ENCODE results near the gene AP2M1. TPM values are rescaled to one million over a fixed set of nuclear protein-coding genes. Genes with fewer than 3 reads are reported as not detected.

The AP2M1 gene
- total and polyA plus RNA-seq, 11 donors: 225 to 431 (median 337) TPM

GRCh38 chr3:184193991-184194539, 19.4 kb downstream of the AP2M1 start:
- no peaks in the 10 kb centered on the region for H3K9me3 ChIP-seq
- TF ChIP-seq CTCF (IDR thresholded peaks at IDR 0.05): no peak
- TF ChIP-seq POLR2A (IDR thresholded peaks at IDR 0.05): no peak
- H3K4me1 ChIP-seq: no peaks in the 10 kb centered on the region
- WGBS, 4 donors: 72 to 87% (median 84%) methylated on average over 7 to 9 of the region's 9 CpGs
- DNase-seq (no peak), ATAC-seq (no peak)
- no peak overlapping the region for H3K4me3 ChIP-seq
- intact Hi-C loops (cut with DNase I): loop anchor here in 1 of 10 donors (10.0 kb wide), 1 partner anchor 51 kb away; the partner anchor contains the start of genes ALG3 and EEF1AKMT4
- H3K27me3 ChIP-seq: no peaks in the 10 kb centered on the region
- H3K36me3 ChIP-seq: peaks cover 9 to 77% (median 67%) of the 10 kb centered on the region in 9 donors
- no peak overlapping the region for H3K27ac ChIP-seq

- no peaks in the 10 kb centered on the region for H3K27me3 ChIP-seq
- TF ChIP-seq CTCF (IDR thresholded peaks at IDR 0.05) (no peak), POLR2A (IDR thresholded peaks at IDR 0.05) (no peak)
- ATAC-seq (no peak), DNase-seq (no peak)
- no peaks in the 10 kb centered on the region for H3K4me1 ChIP-seq
- no peaks in the 10 kb centered on the region for H3K9me3 ChIP-seq
- 88 to 93% (median 91%) methylated on average over 6 of the region's 6 CpGs for WGBS, 4 donors
- intact Hi-C loops (cut with DNase I): loop anchor here in 1 of 10 donors (10.0 kb wide), 1 partner anchor 48 kb away; the partner anchor contains the start of genes ALG3 and EEF1AKMT4
- no peak overlapping the region for H3K4me3 ChIP-seq
- no peak overlapping the region for H3K27ac ChIP-seq
- H3K36me3 ChIP-seq: peaks cover 7 to 52% (median 43%) of the 10 kb centered on the region in 9 donors
Observed at GRCh38 chr3:184196536-184196935, 21.9 kb downstream of the AP2M1 start.

GRCh38 chr3:184198509-184198908, 23.9 kb downstream of the AP2M1 start:
- DNase-seq (no peak), ATAC-seq (no peak)
- WGBS, 4 donors: 78 to 97% (median 82%) methylated on average over 4 to 9 of the region's 9 CpGs
- Histone ChIP-seq H3K9me3 (no peaks in the 10 kb centered on the region), H3K4me1 (no peaks in the 10 kb centered on the region), H3K27me3 (no peaks in the 10 kb centered on the region), H3K27ac (no peak overlapping the region), H3K4me3 (no peak overlapping the region), H3K36me3 (peaks cover 0 to 33% (median 24%) of the 10 kb centered on the region in 9 donors)
- TF ChIP-seq CTCF (IDR thresholded peaks at IDR 0.05): no peak
- no peak for TF ChIP-seq POLR2A (IDR thresholded peaks at IDR 0.05)
- intact Hi-C loops (cut with DNase I): loop anchor here in 1 of 10 donors (10.0 kb wide), 1 partner anchor 46 kb away; the partner anchor contains the start of genes ALG3 and EEF1AKMT4

- intact Hi-C loops (cut with DNase I): no loop called here
- no peaks in the 10 kb centered on the region for H3K9me3 ChIP-seq
- no peaks in the 10 kb centered on the region for H3K27me3 ChIP-seq
- H3K27ac ChIP-seq: no peak overlapping the region
- peaks cover 0 to 10% (median under 1%) of the 10 kb centered on the region in 9 donors for H3K36me3 ChIP-seq
- DNase-seq (no peak), ATAC-seq (no peak)
- TF ChIP-seq CTCF (IDR thresholded peaks at IDR 0.05): no peak
- no peak for TF ChIP-seq POLR2A (IDR thresholded peaks at IDR 0.05)
- H3K4me1 ChIP-seq: no peaks in the 10 kb centered on the region
- H3K4me3 ChIP-seq: no peak overlapping the region
Observed at GRCh38 chr3:184200825-184201224, 26.2 kb downstream of the AP2M1 start.

Measured in heart left ventricle (tissue), 16 donors.